GM12872 (cell line): ENCODE results near the gene TROAP.

Source experiments
- CTCF ChIP-seq: IDR thresholded peaks from 3 replicates; pipeline ENCODE4 v1.5.1; 2011; ENCODE audit warnings: low read depth, mild to moderate bottlenecking, low read length, moderate library complexity; ENCODE audit not compliant: insufficient read depth

The TROAP gene

DNA sequence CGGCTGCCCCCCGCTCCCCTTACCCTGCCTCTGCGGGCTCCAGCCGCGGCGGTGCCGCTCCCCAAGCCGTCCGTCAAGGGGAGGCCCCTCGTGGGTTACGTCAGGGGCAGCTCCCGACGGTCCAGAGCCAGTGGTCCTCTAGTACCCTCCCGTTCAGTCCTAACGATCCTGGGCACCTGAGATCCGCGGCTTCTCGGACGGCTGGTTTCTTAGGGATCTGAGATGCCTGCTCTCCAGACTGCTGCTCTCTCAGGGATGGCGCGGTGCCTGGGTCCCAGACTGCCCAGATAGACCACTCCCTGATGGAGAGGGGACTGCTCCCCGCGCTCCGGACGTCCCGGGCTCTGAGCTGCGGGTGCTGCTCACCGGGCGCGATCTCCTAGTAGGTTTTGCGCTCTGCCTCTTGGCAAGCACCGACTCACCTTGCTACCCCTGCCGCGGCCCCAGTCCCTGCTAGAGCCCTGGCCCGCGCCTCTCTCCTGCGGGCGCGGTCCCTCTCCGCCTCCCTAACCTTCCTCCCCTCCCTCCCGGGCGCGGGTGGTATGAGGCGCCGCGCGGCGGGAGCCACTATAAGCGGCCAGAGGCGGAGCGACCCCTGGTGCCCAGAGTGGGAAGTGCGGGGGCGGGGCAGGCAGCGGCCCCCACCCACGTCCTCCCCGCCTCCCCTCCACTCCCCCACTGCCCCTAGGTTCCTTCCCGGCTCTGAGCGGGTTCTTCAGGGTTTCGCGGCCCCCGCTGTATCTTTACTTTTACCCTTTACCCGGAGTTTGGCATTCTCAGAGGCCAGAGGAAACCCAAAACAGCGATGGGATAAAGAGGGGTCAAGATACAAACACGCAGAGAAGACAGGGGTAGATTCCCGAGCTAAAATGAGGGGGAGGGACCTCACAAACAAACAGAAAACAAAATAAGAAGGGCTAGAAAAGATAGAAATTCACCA is 13.9 kb downstream of the TROAP start, which contains the start of gene C1QL4:
Gene C1QL4, minus strand, starts transcription at position 544 of the 940 bp plus-strand sequence. CDS start 711 bp downstream, outside the sequence.
- peak; percentile 78 for TF ChIP-seq CTCF

- no peak for TF ChIP-seq CTCF
Observed at GRCh38 chr12:49338830-49339463, 15.9 kb downstream of the TROAP start.

DNA sequence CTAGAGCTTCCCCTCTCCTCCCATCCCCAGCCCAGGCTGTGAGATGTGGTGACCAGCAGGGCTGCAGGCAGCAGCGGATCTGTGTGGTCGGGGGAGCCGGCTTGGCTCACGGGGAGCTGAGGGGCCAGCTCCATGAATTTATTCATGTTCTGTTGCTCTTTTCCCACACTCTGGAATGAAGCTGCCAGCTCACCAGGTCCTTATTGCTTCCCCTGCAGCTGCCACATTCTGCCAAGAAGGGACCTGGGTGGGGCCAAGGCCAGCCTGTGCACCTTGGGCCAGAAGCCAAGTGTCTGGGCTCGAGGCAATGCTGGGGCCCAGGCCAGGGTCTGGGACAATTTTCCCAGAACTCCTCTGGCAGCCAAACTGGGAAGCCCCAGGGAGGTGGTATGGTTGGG is 16.4 kb downstream of the TROAP start:
- no peak for TF ChIP-seq CTCF

DNA sequence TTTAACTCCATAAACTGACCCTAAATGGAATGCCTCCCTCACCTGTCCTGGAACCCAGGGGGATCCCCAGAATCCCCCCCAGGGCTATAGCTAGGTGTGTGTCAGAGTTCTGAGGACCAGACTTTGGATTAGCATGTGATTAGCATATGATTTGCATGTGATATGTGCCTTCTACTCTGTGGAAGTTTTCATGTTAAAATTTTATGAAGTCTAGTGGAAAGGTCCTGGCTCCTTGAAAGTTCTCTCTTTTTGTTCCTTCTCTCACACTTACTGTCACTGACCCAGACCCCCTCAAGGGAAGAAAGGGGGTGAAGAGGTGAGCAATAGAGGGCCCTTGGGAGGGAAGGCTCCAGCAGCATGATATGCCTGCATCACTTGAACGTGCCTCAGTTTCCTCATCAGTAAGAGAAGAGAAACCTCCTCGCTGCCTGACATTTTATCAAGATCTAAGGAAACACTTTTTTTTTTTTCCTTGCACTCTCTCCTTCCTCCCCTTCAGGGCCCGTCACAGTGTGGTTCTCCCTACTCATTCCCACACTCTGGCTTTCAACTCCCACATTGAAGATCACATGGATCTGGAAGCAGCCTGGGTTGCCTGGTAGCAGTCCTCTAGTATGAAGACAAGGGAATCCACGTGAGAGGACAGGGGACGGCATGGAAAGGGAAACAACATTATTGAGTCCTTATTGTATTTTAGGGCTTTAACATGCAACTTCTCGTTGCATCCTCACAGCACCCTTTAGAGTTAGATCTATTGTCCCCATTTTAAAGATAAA is 17.2 kb downstream of the TROAP start:
- TF ChIP-seq CTCF, result no peak

DNA sequence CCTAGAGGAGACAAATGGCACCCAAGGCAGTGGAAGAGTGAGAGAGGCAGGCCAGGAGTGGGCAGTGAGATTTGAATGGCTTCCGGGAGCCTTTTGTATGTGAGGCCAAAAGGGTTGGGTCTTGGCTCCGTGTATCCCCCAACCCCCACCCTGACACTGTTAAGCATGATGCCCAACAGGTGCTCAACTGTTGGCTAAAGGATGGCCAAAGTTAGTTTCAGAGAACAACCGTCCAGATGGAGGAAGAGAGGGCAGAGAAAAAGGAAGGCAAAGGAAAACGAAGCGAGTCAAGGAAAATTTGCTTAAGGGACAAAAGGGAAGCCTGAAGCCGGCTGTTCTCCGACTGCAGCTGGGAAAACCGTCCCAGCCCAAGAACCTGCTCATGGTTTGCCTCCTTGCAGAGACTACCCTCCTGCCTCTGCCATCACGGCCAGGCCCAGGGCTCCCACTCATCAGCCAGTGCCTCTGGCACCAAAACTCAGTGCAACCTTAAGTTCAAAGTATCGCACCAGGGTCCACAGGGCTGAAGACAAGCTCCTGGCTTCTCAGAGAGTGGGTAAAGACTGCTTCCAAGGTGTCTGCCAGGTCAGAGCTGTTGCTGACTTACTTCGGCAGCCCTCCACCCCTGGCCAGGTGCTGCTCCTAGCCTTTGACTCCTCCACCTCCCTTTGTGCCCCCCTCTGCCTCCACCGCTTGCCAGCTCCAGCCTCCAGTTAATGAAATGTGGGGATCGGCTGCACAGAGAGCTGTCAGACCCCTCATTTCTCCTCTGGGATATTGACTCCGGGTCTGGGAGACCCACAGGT is 18.1 kb downstream of the TROAP start:
- TF ChIP-seq CTCF, result no peak

GRCh38 chr12:49341777-49342065 is 18.7 kb downstream of the TROAP start:
- TF ChIP-seq CTCF, result no peak
